ENCODE results near the gene AHCY. TPM values are rescaled to one million over a fixed set of nuclear protein-coding genes. Genes with fewer than 3 reads are reported as not detected.
"Not testable (repeated sequence)": the region's sequence is repeated elsewhere in the genome, so short reads cannot be mapped to it uniquely, and the experiment has no call there.

The AHCY gene
- total RNA-seq, 2 experiments from 2014 or later: 16.7 to 16.9 TPM

- TF ChIP-seq CTCF (IDR thresholded peaks at IDR 0.05): no peak
- Histone ChIP-seq H3K9me3 (ENCODE audit: control insufficient read depth in 1 of 2, insufficient read depth in 1 of 2, low read length in 2 of 2) (no peaks in the 10 kb centered on the region), H3K27me3 (ENCODE audit: control insufficient read depth in 1 of 2, insufficient read depth in 2 of 2, low read length in 2 of 2) (no peaks in the 10 kb centered on the region), H3K27ac (ENCODE audit: low read depth in 1 of 2, low read length in 2 of 2) (no peak overlapping the region), H3K36me3 (ENCODE audit: insufficient read depth, low read length) (no peaks in the 10 kb centered on the region), H3K4me3 (ENCODE audit: low read length) (no peak overlapping the region), H3K4me1 (ENCODE audit: insufficient read depth, low read length) (no peaks in the 10 kb centered on the region)
- no peak for DNase-seq
- Mint-ChIP-seq H3K9me3 (no peaks in the 10 kb centered on the region), H3K27me3 (no peaks in the 10 kb centered on the region), H3K36me3 (ENCODE audit: low read depth) (no peaks in the 10 kb centered on the region), H3K4me3 (no peak overlapping the region), H3K27ac (no peak overlapping the region), H3K4me1 (ENCODE audit: low read depth) (peaks cover 12% of the 10 kb centered on the region)
- ChIA-PET CTCF (no interaction called here), POLR2A (no interaction called here)
- intact Hi-C loops (cut with DNase I, micrococcal nuclease): no loop called here
- ATAC-seq (ENCODE audit: poor library complexity): no peak
Measured at GRCh38 chr20:34246126-34246626, 57.0 kb downstream of the AHCY start.

- no peak for ATAC-seq (ENCODE audit: poor library complexity)
- no peaks in the 10 kb centered on the region for H3K9me3 ChIP-seq (ENCODE audit: control insufficient read depth in 1 of 2, insufficient read depth in 1 of 2, low read length in 2 of 2)
- CTCF ChIA-PET: no interaction called here
- peaks cover 21% of the 10 kb centered on the region for H3K4me1 Mint-ChIP-seq (ENCODE audit: low read depth)
- peaks cover 7% of the 10 kb centered on the region for H3K4me1 ChIP-seq (ENCODE audit: insufficient read depth, low read length)
- H3K36me3 ChIP-seq (ENCODE audit: insufficient read depth, low read length): no peaks in the 10 kb centered on the region
- no peak overlapping the region for H3K27ac ChIP-seq (ENCODE audit: low read depth in 1 of 2, low read length in 2 of 2)
- TF ChIP-seq CTCF (IDR thresholded peaks at IDR 0.05): no peak
- H3K27ac Mint-ChIP-seq: no peak overlapping the region
- H3K4me3 ChIP-seq (ENCODE audit: low read length): no peak overlapping the region
- H3K36me3 Mint-ChIP-seq (ENCODE audit: low read depth): no peaks in the 10 kb centered on the region
- POLR2A ChIA-PET: no interaction called here
- H3K4me3 Mint-ChIP-seq: no peak overlapping the region
- intact Hi-C loops (cut with DNase I, micrococcal nuclease): no loop called here
- DNase-seq: no peak
- peaks cover under 1% of the 10 kb centered on the region for H3K9me3 Mint-ChIP-seq
- H3K27me3 Mint-ChIP-seq: no peaks in the 10 kb centered on the region
- no peaks in the 10 kb centered on the region for H3K27me3 ChIP-seq (ENCODE audit: control insufficient read depth in 1 of 2, insufficient read depth in 2 of 2, low read length in 2 of 2)
Measured at GRCh38 chr20:34243377-34243776, 59.8 kb downstream of the AHCY start.

- no peak for DNase-seq
- Mint-ChIP-seq H3K4me3 (no peak overlapping the region), H3K27ac (no peak overlapping the region), H3K4me1 (ENCODE audit: low read depth) (peaks cover 21% of the 10 kb centered on the region), H3K27me3 (no peaks in the 10 kb centered on the region), H3K9me3 (peaks cover 6% of the 10 kb centered on the region), H3K36me3 (ENCODE audit: low read depth) (no peaks in the 10 kb centered on the region)
- no peaks in the 10 kb centered on the region for H3K27me3 ChIP-seq (ENCODE audit: control insufficient read depth in 1 of 2, insufficient read depth in 2 of 2, low read length in 2 of 2)
- ChIA-PET CTCF (no interaction called here), POLR2A (no interaction called here)
- H3K4me3 ChIP-seq (ENCODE audit: low read length): no peak overlapping the region
- ATAC-seq (ENCODE audit: poor library complexity): no peak
- H3K4me1 ChIP-seq (ENCODE audit: insufficient read depth, low read length): peaks cover 7% of the 10 kb centered on the region
- intact Hi-C loops (cut with DNase I, micrococcal nuclease): no loop called here
- no peaks in the 10 kb centered on the region for H3K36me3 ChIP-seq (ENCODE audit: insufficient read depth, low read length)
- peaks cover 0 to 4% of the 10 kb centered on the region in 2 experiments for H3K9me3 ChIP-seq (ENCODE audit: control insufficient read depth in 1 of 2, insufficient read depth in 1 of 2, low read length in 2 of 2)
- TF ChIP-seq CTCF (IDR thresholded peaks at IDR 0.05): no peak
- H3K27ac ChIP-seq (ENCODE audit: low read depth in 1 of 2, low read length in 2 of 2): no peak overlapping the region
Measured at GRCh38 chr20:34242879-34243278, 60.3 kb downstream of the AHCY start.

GRCh38 chr20:34242015-34242414 lies 61.1 kb downstream of the AHCY start:
- H3K36me3 ChIP-seq (ENCODE audit: insufficient read depth, low read length); ATAC-seq (ENCODE audit: poor library complexity); H3K4me1 ChIP-seq (ENCODE audit: insufficient read depth, low read length); CTCF ChIA-PET; H3K27ac Mint-ChIP-seq; H3K27ac ChIP-seq (ENCODE audit: low read depth in 1 of 2, low read length in 2 of 2); POLR2A ChIA-PET; H3K27me3 Mint-ChIP-seq; H3K36me3 Mint-ChIP-seq (ENCODE audit: low read depth); intact Hi-C loops (cut with DNase I, micrococcal nuclease); H3K4me3 Mint-ChIP-seq; DNase-seq; H3K27me3 ChIP-seq (ENCODE audit: control insufficient read depth in 1 of 2, insufficient read depth in 2 of 2, low read length in 2 of 2); H3K4me3 ChIP-seq (ENCODE audit: low read length): not testable (repeated sequence)
- Mint-ChIP-seq H3K9me3 (peaks cover 13% of the 10 kb centered on the region), H3K4me1 (ENCODE audit: low read depth) (peaks cover 21% of the 10 kb centered on the region)
- peaks cover 0 to 12% of the 10 kb centered on the region in 2 experiments for H3K9me3 ChIP-seq (ENCODE audit: control insufficient read depth in 1 of 2, insufficient read depth in 1 of 2, low read length in 2 of 2)

All from CD4-positive, alpha-beta T cell (primary cell).